ENCODE measurements around the gene TROAP. TPM values are rescaled to one million over a fixed set of nuclear protein-coding genes. Genes with fewer than 3 reads are reported as not detected.
A peak's percentile ranks its signal among the peaks of the same experiment; 100 is the strongest.

The TROAP gene
- polyA plus RNA-seq, 3 donors from 2014 or later: 1.9 to 4.1 (median 2.6) TPM

- peak in 1 of 3 donors; percentile 31 for DNase-seq
- Mint-ChIP-seq H3K4me1 (peaks cover 31 to 44% of the 10 kb centered on the region in 2 donors), H3K36me3 (peaks cover 0 to 3% (median 0%) of the 10 kb centered on the region in 3 donors), H3K27me3 (ENCODE audit: low read depth in 3 of 3) (peaks cover 21 to 51% (median 29%) of the 10 kb centered on the region in 3 donors), H3K27ac (peak within 1 kb of the TSS in 1 of 6 donors; percentile 30), H3K4me3 (peak within 1 kb of the TSS; percentile 85 to 92 (median 90)), H3K9me3 (no peaks in the 10 kb centered on the region)
Observed at GRCh38 chr12:49346659-49347310, 23.7 kb downstream of the TROAP start, which contains the start of gene DNAJC22. Gene DNAJC22 (plus strand): TSS chr12:49346888. CDS start chr12:49348873, 1,985 bp downstream.

GRCh38 chr12:49347311-49348193, 24.5 kb downstream of the TROAP start:
- peak; percentile 72 to 78 (median 74) for DNase-seq
- Mint-ChIP-seq H3K36me3 (peaks cover 0 to 3% (median 0%) of the 10 kb centered on the region in 3 donors), H3K27me3 (ENCODE audit: low read depth in 3 of 3) (peaks cover 21 to 52% (median 29%) of the 10 kb centered on the region in 3 donors), H3K27ac (peak overlapping the region in 1 of 6 donors; percentile 30), H3K4me3 (peak overlapping the region; percentile 85 to 92 (median 90)), H3K4me1 (peaks cover 29 to 42% of the 10 kb centered on the region in 2 donors), H3K9me3 (no peaks in the 10 kb centered on the region)

DNA sequence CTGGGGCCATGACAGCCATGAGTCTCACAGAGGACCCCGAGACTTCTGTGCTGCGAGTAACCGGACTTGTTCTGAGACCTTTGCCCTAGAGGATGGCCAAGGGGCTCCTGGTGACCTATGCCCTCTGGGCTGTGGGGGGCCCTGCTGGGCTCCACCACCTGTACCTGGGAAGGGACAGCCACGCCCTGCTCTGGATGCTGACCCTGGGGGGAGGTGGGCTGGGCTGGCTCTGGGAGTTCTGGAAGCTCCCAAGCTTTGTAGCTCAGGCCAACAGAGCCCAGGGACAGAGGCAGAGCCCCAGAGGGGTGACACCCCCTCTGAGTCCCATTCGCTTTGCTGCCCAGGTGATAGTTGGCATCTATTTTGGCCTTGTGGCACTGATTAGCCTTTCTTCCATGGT, 25.7 kb downstream of the TROAP start:
- Mint-ChIP-seq H3K27ac (no peak overlapping the region), H3K36me3 (peaks cover 0 to 3% (median 0%) of the 10 kb centered on the region in 3 donors), H3K4me1 (peaks cover 18 to 30% of the 10 kb centered on the region in 2 donors), H3K9me3 (no peaks in the 10 kb centered on the region), H3K27me3 (ENCODE audit: low read depth in 3 of 3) (peaks cover 18 to 48% (median 25%) of the 10 kb centered on the region in 3 donors), H3K4me3 (peak overlapping the region in 2 of 5 donors; percentile 28 to 38)
- DNase-seq: no peak

- DNase-seq: no peak
- Mint-ChIP-seq H3K36me3 (peaks cover 0 to 3% (median 0%) of the 10 kb centered on the region in 3 donors), H3K4me3 (peak overlapping the region in 1 of 5 donors; percentile 38), H3K27me3 (ENCODE audit: low read depth in 3 of 3) (peaks cover 15 to 51% (median 23%) of the 10 kb centered on the region in 3 donors), H3K27ac (no peak overlapping the region), H3K4me1 (peaks cover 18 to 25% of the 10 kb centered on the region in 2 donors), H3K9me3 (no peaks in the 10 kb centered on the region)
Observed at GRCh38 chr12:49349266-49349665, 26.2 kb downstream of the TROAP start.

- Mint-ChIP-seq H3K9me3 (no peaks in the 10 kb centered on the region), H3K4me1 (peaks cover 2 to 8% of the 10 kb centered on the region in 2 donors), H3K4me3 (no peak overlapping the region), H3K27me3 (ENCODE audit: low read depth in 3 of 3) (peaks cover 5 to 35% (median 12%) of the 10 kb centered on the region in 3 donors), H3K27ac (no peak overlapping the region), H3K36me3 (peaks cover 0 to 4% (median 3%) of the 10 kb centered on the region in 3 donors)
- no peak for DNase-seq
Observed at GRCh38 chr12:49352351-49352750, 29.3 kb downstream of the TROAP start.

DNA sequence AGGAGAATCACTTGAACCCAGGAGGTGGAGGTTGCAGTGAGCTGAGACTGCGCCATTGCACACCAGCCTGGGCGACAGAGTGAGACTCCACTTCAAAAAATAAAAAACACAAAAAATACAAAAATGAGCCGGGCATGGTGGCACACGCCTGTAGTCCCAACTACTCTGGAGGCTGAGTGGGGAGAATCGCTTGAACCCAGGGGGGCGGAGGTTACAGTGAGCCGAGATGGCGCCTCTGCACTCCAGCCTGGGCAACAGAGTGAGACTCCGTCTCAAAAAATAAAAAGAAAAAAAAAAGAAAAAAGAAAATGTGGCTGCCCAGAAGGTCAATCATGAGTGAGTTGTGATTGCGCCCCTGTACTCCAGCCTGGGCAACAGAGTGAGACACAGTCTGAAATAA, 32.9 kb downstream of the TROAP start:
- H3K4me3 Mint-ChIP-seq: no peak overlapping the region
- H3K27ac Mint-ChIP-seq: no peak overlapping the region
- H3K9me3 Mint-ChIP-seq: no peaks in the 10 kb centered on the region
- DNase-seq: no peak
- H3K27me3 Mint-ChIP-seq (ENCODE audit: low read depth in 3 of 3): peaks cover 0 to 18% (median 4%) of the 10 kb centered on the region in 3 donors
- peaks cover 0 to 4% (median 0%) of the 10 kb centered on the region in 3 donors for H3K36me3 Mint-ChIP-seq
- peaks cover 0 to 2% of the 10 kb centered on the region in 2 donors for H3K4me1 Mint-ChIP-seq

DNA sequence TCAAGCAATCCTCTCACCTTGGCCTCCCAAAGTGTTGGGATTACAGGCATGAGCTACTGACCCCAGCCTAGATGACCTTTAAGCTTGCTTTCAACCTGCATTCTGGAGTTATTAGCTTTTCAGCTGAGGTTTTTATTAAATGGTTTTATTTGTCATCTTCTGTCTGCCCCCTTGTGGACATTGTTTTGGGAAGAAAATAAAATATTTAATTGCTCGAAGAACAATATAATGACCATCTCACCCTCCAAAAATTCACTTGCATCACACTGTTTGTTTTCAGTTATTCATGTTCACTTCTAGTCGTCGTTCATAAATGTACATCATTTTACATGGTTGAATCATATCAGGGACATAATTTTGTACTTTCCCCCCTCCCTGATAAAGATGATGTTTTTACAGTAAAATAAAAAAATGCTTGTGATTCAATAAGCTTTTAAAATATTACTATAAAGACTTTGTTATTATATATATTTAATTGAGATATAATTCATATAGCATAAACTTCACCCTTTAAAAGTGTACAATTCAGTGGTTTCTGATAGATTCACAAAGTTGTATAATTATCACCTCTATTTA, 34.1 kb downstream of the TROAP start:
- H3K4me3 Mint-ChIP-seq: no peak overlapping the region

DNA sequence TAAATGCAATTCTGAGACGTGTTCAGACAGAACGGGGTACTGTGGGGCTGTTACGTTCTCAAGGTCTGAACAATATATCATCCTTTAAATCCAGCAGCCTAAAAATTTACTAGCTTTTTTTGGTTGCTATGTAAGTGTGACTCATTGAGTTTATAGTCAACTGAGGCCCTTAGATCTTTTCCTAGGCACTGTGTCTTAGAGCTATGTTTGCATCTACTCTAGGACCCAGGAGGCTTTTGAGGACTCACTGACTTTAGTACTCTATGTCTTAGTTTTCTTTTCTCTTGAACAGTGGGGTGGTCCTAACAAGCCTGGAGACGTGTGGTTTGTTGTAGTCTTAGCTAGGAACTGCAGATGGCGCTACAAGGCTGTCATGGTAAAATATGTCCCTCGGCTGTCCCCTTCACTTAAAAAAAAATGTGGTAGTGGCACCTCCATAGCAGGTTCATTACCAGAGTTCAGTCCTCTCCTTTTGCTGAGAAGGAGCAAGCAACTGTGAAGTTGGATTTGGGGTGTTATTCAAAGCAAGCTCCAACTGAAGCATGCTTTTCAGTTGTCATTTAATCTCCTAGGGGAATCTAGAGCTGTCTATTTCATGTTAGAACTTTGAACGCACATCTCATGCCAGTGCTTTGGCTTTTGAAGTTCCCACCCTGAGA, 35.6 kb downstream of the TROAP start:
- H3K4me1 Mint-ChIP-seq: peaks cover 0 to 2% of the 10 kb centered on the region in 2 donors
- DNase-seq: peak; percentile 55 to 70 (median 60)
- no peak overlapping the region for H3K4me3 Mint-ChIP-seq
- H3K36me3 Mint-ChIP-seq: peaks cover 0 to 4% (median 3%) of the 10 kb centered on the region in 3 donors
- H3K27me3 Mint-ChIP-seq (ENCODE audit: low read depth in 3 of 3): peaks cover 0 to 8% (median 4%) of the 10 kb centered on the region in 3 donors
- no peaks in the 10 kb centered on the region for H3K9me3 Mint-ChIP-seq
- no peak overlapping the region for H3K27ac Mint-ChIP-seq

More for the DNA sequence above, 34.1 kb downstream of the TROAP start:
- Mint-ChIP-seq H3K27ac (no peak overlapping the region), H3K4me1 (peaks cover 0 to 2% of the 10 kb centered on the region in 2 donors), H3K36me3 (peaks cover 0 to 4% (median 3%) of the 10 kb centered on the region in 3 donors), H3K27me3 (ENCODE audit: low read depth in 3 of 3) (peaks cover 0 to 14% (median 4%) of the 10 kb centered on the region in 3 donors), H3K9me3 (no peaks in the 10 kb centered on the region)
- no peak for DNase-seq

DNA sequence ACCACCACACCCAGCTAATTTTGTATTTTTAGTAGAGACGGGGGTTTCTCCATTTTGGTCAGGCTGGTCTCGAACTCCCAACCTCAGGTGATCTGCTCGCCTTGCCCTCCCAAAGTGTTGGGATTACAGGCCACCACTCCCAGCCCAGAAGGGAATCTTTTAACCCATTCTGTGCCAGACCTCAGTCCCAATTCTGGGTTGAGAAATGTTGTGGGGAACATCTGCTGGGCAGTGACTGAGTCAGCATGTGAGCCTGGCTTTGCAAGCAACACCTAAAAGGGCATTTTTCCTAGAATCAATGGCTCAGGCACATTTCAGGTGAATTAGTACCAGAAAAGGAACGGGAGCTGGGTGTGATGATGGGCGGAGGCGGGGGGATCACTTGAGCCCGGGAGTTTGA, 36.6 kb downstream of the TROAP start:
- no peak for DNase-seq
- peaks cover 0 to 2% of the 10 kb centered on the region in 2 donors for H3K4me1 Mint-ChIP-seq
- H3K27me3 Mint-ChIP-seq (ENCODE audit: low read depth in 3 of 3): peaks cover 0 to 4% (median 3%) of the 10 kb centered on the region in 3 donors
- H3K4me3 Mint-ChIP-seq: no peak overlapping the region
- H3K27ac Mint-ChIP-seq: no peak overlapping the region
- no peaks in the 10 kb centered on the region for H3K9me3 Mint-ChIP-seq
- peaks cover 0 to 4% (median 3%) of the 10 kb centered on the region in 3 donors for H3K36me3 Mint-ChIP-seq

DNA sequence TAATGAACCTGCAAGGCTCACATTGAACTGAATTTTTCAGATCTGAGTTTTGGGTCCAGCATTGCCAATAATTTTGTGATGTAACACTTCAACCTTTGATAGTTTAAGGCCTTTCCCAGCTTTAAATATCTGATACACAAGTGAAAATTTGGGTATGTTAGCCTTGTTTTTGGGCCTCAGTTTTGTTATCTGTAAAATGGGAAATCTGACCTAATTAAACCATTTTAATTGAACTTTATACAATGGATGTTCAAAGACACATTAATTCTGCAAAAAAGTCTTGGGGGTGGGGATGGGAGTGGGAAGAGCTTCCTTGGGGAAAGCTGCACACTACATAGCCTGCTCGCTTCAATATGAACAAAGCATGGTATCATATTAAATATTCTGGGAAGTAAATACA, 39.0 kb downstream of the TROAP start:
- no peak for DNase-seq
- H3K27ac Mint-ChIP-seq: no peak overlapping the region
- H3K4me3 Mint-ChIP-seq: no peak overlapping the region

DNA sequence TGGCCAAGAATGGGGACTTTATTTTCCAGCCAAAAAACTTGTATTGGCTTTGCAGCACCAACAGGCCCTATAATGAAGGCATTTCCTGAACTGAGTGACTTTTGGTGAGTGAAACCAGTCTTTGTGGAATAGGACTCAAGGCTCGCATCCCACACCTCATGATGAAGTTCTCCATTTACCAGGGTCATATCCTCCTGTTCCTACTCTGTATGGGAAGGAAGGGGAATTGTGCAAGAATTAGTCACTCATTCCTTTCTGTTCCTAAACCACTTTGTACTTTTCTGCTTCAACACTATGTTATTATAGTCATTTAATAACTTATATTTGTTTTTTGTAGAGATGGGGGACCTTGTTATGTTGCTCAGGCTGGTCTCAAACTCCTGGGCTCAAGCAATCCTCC, 41.9 kb downstream of the TROAP start:
- H3K27ac Mint-ChIP-seq: no peak overlapping the region
- peaks cover 3 to 10% (median 3%) of the 10 kb centered on the region in 3 donors for H3K27me3 Mint-ChIP-seq (ENCODE audit: low read depth in 3 of 3)
- H3K36me3 Mint-ChIP-seq: peaks cover 0 to 3% (median 0%) of the 10 kb centered on the region in 3 donors
- H3K9me3 Mint-ChIP-seq: no peaks in the 10 kb centered on the region
- DNase-seq: no peak
- no peak overlapping the region for H3K4me3 Mint-ChIP-seq
- peaks cover 21 to 34% of the 10 kb centered on the region in 2 donors for H3K4me1 Mint-ChIP-seq

More for the DNA sequence above, 39.0 kb downstream of the TROAP start:
- peaks cover 0 to 7% (median 3%) of the 10 kb centered on the region in 3 donors for H3K27me3 Mint-ChIP-seq (ENCODE audit: low read depth in 3 of 3)
- H3K9me3 Mint-ChIP-seq: no peaks in the 10 kb centered on the region
- peaks cover 0 to 3% (median 0%) of the 10 kb centered on the region in 3 donors for H3K36me3 Mint-ChIP-seq
- H3K4me1 Mint-ChIP-seq: peaks cover 10 to 12% of the 10 kb centered on the region in 2 donors

DNA sequence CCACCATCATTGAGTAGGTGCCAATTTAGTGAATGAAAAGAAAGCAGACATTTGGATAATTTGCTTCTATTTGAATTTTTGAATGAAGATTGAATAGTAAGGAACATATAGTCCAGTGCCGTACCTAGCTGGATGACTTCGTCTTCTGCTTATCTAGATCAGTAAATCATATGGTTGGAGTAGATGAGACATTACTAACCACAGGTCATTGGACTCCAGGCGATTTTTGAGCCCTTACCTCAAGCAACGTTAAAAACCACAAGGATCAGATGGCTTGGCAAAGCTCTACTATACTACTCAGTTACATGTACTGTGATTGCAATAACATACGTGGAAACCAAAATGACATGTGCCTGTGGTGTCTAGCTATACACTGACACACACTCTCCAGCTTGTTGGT, 42.5 kb downstream of the TROAP start:
- peaks cover 21 to 40% of the 10 kb centered on the region in 2 donors for H3K4me1 Mint-ChIP-seq
- peak overlapping the region; percentile 15 to 96 (median 86) for H3K4me3 Mint-ChIP-seq
- peaks cover 3 to 10% (median 3%) of the 10 kb centered on the region in 3 donors for H3K27me3 Mint-ChIP-seq (ENCODE audit: low read depth in 3 of 3)
- peaks cover 0 to 3% (median 0%) of the 10 kb centered on the region in 3 donors for H3K36me3 Mint-ChIP-seq
- H3K27ac Mint-ChIP-seq: peak overlapping the region in 4 of 6 donors; percentile 6 to 88 (median 47)
- DNase-seq: no peak
- H3K9me3 Mint-ChIP-seq: no peaks in the 10 kb centered on the region
